K562 (cell line): ENCODE measurements around the gene ZNF143. TPM values are rescaled to one million over a fixed set of nuclear protein-coding genes. Genes with fewer than 3 reads are reported as not detected.
A peak's percentile ranks its signal among the peaks of the same experiment; 100 is the strongest.

ENCODE experiments used
- ATAC-seq: fragments of 200-7000 bp; cut with Tn5 transposase; 3 replicates; pipeline ENCODE4 v1.9.1; 2020; ENCODE audit warnings: moderate library complexity
- BruUV-seq: library from RNA; stranded (reverse); fragments of 400-500 nt; replicated peaks from 2 replicates; lab custom pipeline; 2021; lab: Mats Ljungman, UMichigan
- CTCF ChIA-PET: fragments of 300-600 bp; formaldehyde crosslinking; extraction: SDS; loops from one replicate; lab custom pipeline; 2021; ENCODE audit warnings: low intra/inter-chr PET ratio; lab: Yijun Ruan, JAX
- POLR2A ChIA-PET: fragments of 300-600, 350-650 bp; sonication (Branson Sonifier 250); formaldehyde crosslinking; extraction: SDS; loops from one replicate; lab custom pipeline; 2021; ENCODE audit warnings: antibody characterized with exemption, inconsistent platforms; lab: Yijun Ruan, JAX
- DNase-seq, 4 experiments: peaks; one replicate each; pipeline versions ENCODE4 v3.0.0 to v3.0.0-alpha.2; 2011 to 2018; ENCODE audit warnings: low spot score in 3 of 4, mixed read lengths in 3 of 4; ENCODE audit errors: extremely low read depth in 1 of 4
- FAIRE-seq: peaks from 2 replicates; lab custom pipeline; 2011; peaks lifted over from hg19 to GRCh38; lab: Jason Lieb, UNC
- H2AFZ ChIP-seq: 2 replicates; pipeline ENCODE4 v1.6.0; 2011; ENCODE audit warnings: low read depth, low read length, control low read depth, inconsistent platforms
- H3K27ac ChIP-seq: fragments of 200-600 bp; 3 replicates; pipeline ENCODE4 v1.8.0; 2011; ENCODE audit warnings: low read depth, mild to moderate bottlenecking, control low read depth, inconsistent platforms, low read length, moderate library complexity, mixed read lengths; ENCODE audit errors: extremely low read depth
- H3K27me3 ChIP-seq, 2 experiments: fragments of 300-600 bp in 1 of 2; 2 replicates in 1 of 2; 3 replicates in 1 of 2; pipeline versions ENCODE4 v1.6.0 to v1.8.0; 2011; ENCODE audit warnings: inconsistent platforms in 2 of 2, low read length in 2 of 2, mild to moderate bottlenecking in 1 of 2, mixed read lengths in 1 of 2, moderate library complexity in 1 of 2; ENCODE audit not compliant: control insufficient read depth in 2 of 2, insufficient read depth in 2 of 2
- H3K36me3 ChIP-seq: fragments of 300-600 bp; 3 replicates; pipeline ENCODE4 v1.8.0; 2011; ENCODE audit warnings: mild to moderate bottlenecking, low read length, inconsistent platforms; ENCODE audit not compliant: control insufficient read depth, insufficient read depth
- H3K4me1 ChIP-seq, 2 experiments: fragments of 200-600 bp in 1 of 2; replicated peaks in 1 of 2; 2 replicates in 1 of 2; 3 replicates in 1 of 2; pipeline versions ENCODE4 v1.5.1 to v1.8.0; 2011; ENCODE audit warnings: inconsistent platforms in 2 of 2, low read length in 2 of 2, mild to moderate bottlenecking in 1 of 2, mixed read lengths in 1 of 2, moderate library complexity in 1 of 2; ENCODE audit not compliant: control insufficient read depth in 2 of 2, insufficient read depth in 2 of 2
- H3K4me2 ChIP-seq: 2 replicates; pipeline ENCODE4 v1.6.1; 2011; ENCODE audit warnings: low read length, control low read depth, inconsistent platforms, mixed read lengths; ENCODE audit not compliant: insufficient read depth
- H3K4me3 ChIP-seq: fragments of 200-600 bp; sonication (generic), shearing (Covaris generic); 2 replicates; pipeline ENCODE4 v1.5.1; 2016; ENCODE audit warnings: control low read depth, inconsistent platforms
- H3K79me2 ChIP-seq: fragments of 200-600 bp; 3 replicates; pipeline ENCODE4 v1.8.0; 2011; ENCODE audit warnings: low read length, inconsistent platforms; ENCODE audit not compliant: control insufficient read depth, insufficient read depth
- H3K9ac ChIP-seq, 2 experiments: 2 replicates each; pipeline versions ENCODE4 v1.6.0 to v1.6.1; 2011; ENCODE audit warnings: low read depth in 2 of 2, low read length in 2 of 2, control low read depth in 1 of 2, inconsistent platforms in 1 of 2, mild to moderate bottlenecking in 1 of 2, mixed read lengths in 1 of 2; ENCODE audit not compliant: insufficient read depth in 1 of 2
- H3K9me1 ChIP-seq: one replicate; pipeline ENCODE4 v1.6.0; 2011; ENCODE audit warnings: inconsistent platforms, mild to moderate bottlenecking, low read length, moderate library complexity; ENCODE audit not compliant: control insufficient read depth, insufficient read depth
- H3K9me3 ChIP-seq: replicated peaks from 2 replicates; pipeline ENCODE4 v1.5.1; 2011; ENCODE audit warnings: low read depth, low read length, inconsistent platforms; ENCODE audit not compliant: control insufficient read depth, insufficient read depth
- H4K20me1 ChIP-seq: replicated peaks from 2 replicates; pipeline ENCODE4 v1.6.1; 2011; ENCODE audit warnings: low read length, inconsistent platforms, mixed read lengths; ENCODE audit not compliant: control insufficient read depth, insufficient read depth
- BCOR ChIP-seq: fragments of 450-650 bp; IDR thresholded peaks from 2 replicates; pipeline ENCODE4 v1.6.1; 2016
- CBX3 ChIP-seq, 2 experiments: IDR thresholded peaks; 1 replicate in 1 of 2; 2 replicates in 1 of 2; pipeline ENCODE4 v1.6.1; 2012; ENCODE audit warnings: inconsistent platforms in 2 of 2, low read length in 2 of 2, borderline replicate concordance in 1 of 2, control low read depth in 1 of 2
- CBX5 ChIP-seq: IDR thresholded peaks from 2 replicates; pipeline ENCODE4 v1.6.1; 2014; ENCODE audit warnings: low read depth, borderline replicate concordance
- CHAMP1 ChIP-seq: fragments of 450-650 bp; IDR thresholded peaks from 2 replicates; pipeline ENCODE4 v1.6.1; 2016; ENCODE audit warnings: mild to moderate bottlenecking
- ETV1 ChIP-seq: fragments of 450-650 bp; conservative IDR thresholded peaks from 2 replicates; pipeline ENCODE4 v1.6.1; 2016; ENCODE audit warnings: missing genetic modification characterization, control low read depth, low read depth, missing compliant biosample characterization
- HDAC1 ChIP-seq, 2 experiments: fragments of 450-650 bp; IDR thresholded peaks; 2 replicates each; pipeline ENCODE4 v1.6.1; 2016 to 2017; ENCODE audit warnings: inconsistent platforms in 1 of 2, mild to moderate bottlenecking in 1 of 2, moderate library complexity in 1 of 2
- ILK ChIP-seq: fragments of 450-650 bp; IDR thresholded peaks from 2 replicates; pipeline ENCODE4 v1.6.1; 2016; ENCODE audit warnings: missing genetic modification characterization, low read depth, mild to moderate bottlenecking, missing compliant biosample characterization, moderate library complexity, borderline replicate concordance
- NR2C1 ChIP-seq, 2 experiments: fragments of 450-650 bp; IDR thresholded peaks; 2 replicates each; pipeline ENCODE4 v1.6.1; 2017; ENCODE audit warnings: mild to moderate bottlenecking in 2 of 2, antibody characterized with exemption in 1 of 2, inconsistent platforms in 1 of 2, missing compliant biosample characterization in 1 of 2, missing genetic modification characterization in 1 of 2
- RNF2 ChIP-seq: sonication (generic); IDR thresholded peaks from 2 replicates; pipeline ENCODE4 v1.6.1; 2016
- SNRNP70 ChIP-seq: fragments of 200-400 bp; formaldehyde crosslinking; optimal IDR thresholded peaks from 2 replicates; pipeline ENCODE3; 2017; ENCODE audit warnings: low read depth, low read length
- TCF7 ChIP-seq: sonication (generic); IDR thresholded peaks from 2 replicates; pipeline ENCODE4 v1.6.1; 2016; ENCODE audit warnings: antibody characterized with exemption, borderline replicate concordance
- TRIM24 ChIP-seq, 2 experiments: fragments of 450-650 bp; IDR thresholded peaks; 2 replicates each; pipeline ENCODE4 v1.6.1; 2016
- TRIM28 ChIP-seq: fragments of 450-650 bp; IDR thresholded peaks from 2 replicates; pipeline ENCODE4 v1.6.1; 2017
- ZNF280A ChIP-seq: fragments of 450-650 bp; IDR thresholded peaks from 2 replicates; pipeline ENCODE4 v1.6.1; 2018; ENCODE audit warnings: mild to moderate bottlenecking, low read depth; ENCODE audit not compliant: partially characterized antibody
- ZNF717 ChIP-seq: fragments of 250-450 bp; sonication (Bioruptor Pico); IDR thresholded peaks from 2 replicates; pipeline ENCODE4 v1.5.0; 2021
- WGBS: fragments of 100-300 bp; shearing (Covaris generic); methylation state at CpG from one replicate; pipeline ENCODE4 v1.1.6; 2016; ENCODE audit warnings: low coverage, mixed read lengths; ENCODE audit not compliant: insufficient coverage; ENCODE audit errors: missing lambda C conversion rate; 5-methylcytosine and 5-hydroxymethylcytosine counted together
- in situ Hi-C: fragments of 300-500 bp; cut with MboI; formaldehyde crosslinking; loops from 4 replicates; pipeline ENCODE4 v1.15.0; 2018; ENCODE audit warnings: inconsistent platforms, mixed read lengths
- intact Hi-C: fragments of 100-400 bp; cut with micrococcal nuclease; formaldehyde crosslinking; loops from 2 replicates; pipeline ENCODE4 v1.14.2; 2022
- polyA plus RNA-seq, 8 experiments: library from polyadenylated mRNA; depleted of rRNA in 4 of 8; stranded (reverse) in 5 of 8; unstranded in 3 of 8; fragments of >200 nt; fragmentation: Nextera tagmentation in 2 of 8; fragmentation: Illumina TruSeq in 1 of 8; extraction: Ambion mirVana in 2 of 8; extraction: Trizol in 1 of 8; gene quantifications; 2 replicates each; pipeline versions ENCODE4 v1.2.1 to v1.2.3, GENCODE V29; 2011 to 2014; ENCODE audit warnings: inconsistent platforms in 1 of 8, missing spikeins in 1 of 8
- total RNA-seq, 7 experiments: library from RNA; depleted of rRNA in 6 of 7; stranded (reverse); fragments of >200 nt in 6 of 7; fragmentation: Illumina TruSeq in 2 of 7; extraction: Trizol in 2 of 7; gene quantifications; 2 replicates each; pipeline versions ENCODE4 v1.2.1 to v1.2.3, GENCODE V29; 2011 to 2021; ENCODE audit warnings: low replicate concordance in 1 of 7

Gene ZNF143
- total and polyA plus RNA-seq, 9 of the 15 experiments (the other 6 are each of a cell fraction or from before 2014, with no cell fraction given), result 18.4 to 58.5 (median 27.1) TPM

GRCh38 chr11:9550191-9550628 lies 89.4 kb downstream of the ZNF143 start (continued):
- peak; percentile 93 for TF ChIP-seq BCOR
- TF ChIP-seq SNRNP70, result no peak
- TF ChIP-seq TRIM24 (IDR thresholded peaks at IDR 0.05), result peak; percentile 69 to 81
- no peak for TF ChIP-seq ZNF717 (CRISPR knock-in tag)
- TF ChIP-seq HDAC1 (IDR thresholded peaks at IDR 0.05), result peak in 1 of 2 experiments; percentile 61; a peak in 1 of 4 replicates
- peak; percentile 66; the same call in 1 of the 2 replicates for TF ChIP-seq TCF7
- no peak for TF ChIP-seq ILK

- CTCF ChIA-PET, result no interaction called here
These were observed 100.6 kb downstream of the ZNF143 start for GRCh38 chr11:9561279-9561982.

More at GRCh38 chr11:9561279-9561982, 100.6 kb downstream of the ZNF143 start:
- Histone ChIP-seq H3K4me3 (no peak overlapping the region), H3K4me1 (peaks cover 5 to 15% of the 10 kb centered on the region in 2 experiments), H2AFZ (no peak overlapping the region), H3K79me2 (no peaks in the 10 kb centered on the region), H3K4me2 (no peak overlapping the region), H3K9me3 (peaks cover 2% of the 10 kb centered on the region; the same call in 1 of the 2 replicates), H3K27ac (no peak overlapping the region), H3K36me3 (no peaks in the 10 kb centered on the region), H3K9me1 (no peaks in the 10 kb centered on the region), H3K9ac (no peak overlapping the region), H3K27me3 (no peaks in the 10 kb centered on the region), H4K20me1 (no peaks in the 10 kb centered on the region)
- WGBS, result 58% methylated on average over 2 of the region's 2 CpGs
- FAIRE-seq, result no peak
- DNase-seq, result no peak
- POLR2A ChIA-PET, result interaction anchor here (1.2 to 1.6 kb wide), 2 partner anchors 10 to 12 kb away, joined by 3 to 6 read pairs; partner anchors contain the start of gene WEE1
- no peak for ATAC-seq
- intact Hi-C loops, result no loop called here
- in situ Hi-C loops, result no loop called here
- BruUV-seq, result no TSS peak
- TF ChIP-seq TRIM24 (IDR thresholded peaks at IDR 0.05) (peak in 1 of 2 experiments; percentile 60; a peak in 2 of 4 replicates), ZNF280A (peak; percentile 77), ETV1 (no peak), CBX3 (IDR thresholded peaks at IDR 0.05; ENCODE audit: borderline replicate concordance in 1 of 2, low read length in 2 of 2) (peak in 1 of 2 experiments; percentile 86; a peak in 1 of 3 replicates), CHAMP1 (0 out of 2 replicates have a peak, but pooled peaks have one; percentile 25), CBX5 (peak; percentile 44; the same call in 1 of the 2 replicates), RNF2 (no peak), NR2C1 (IDR thresholded peaks at IDR 0.05) (peak; percentile 72; the same call in 1 of the 2 replicates), NR2C1 (tag; IDR thresholded peaks at IDR 0.05) (no peak), TRIM28 (peak; percentile 89)
